Vagina (tissue), 2 donors: ENCODE results near the gene MEP1A. TPM values are rescaled to one million over a fixed set of nuclear protein-coding genes. Genes with fewer than 3 reads are reported as not detected.
"Not testable (repeated sequence)": the region's sequence is repeated elsewhere in the genome, so short reads cannot be mapped to it uniquely, and the experiment has no call there.

ENCODE experiments used
- DNase-seq, 2 donors: peaks; one replicate each; pipeline ENCODE4 v3.0.0-alpha.2; 2017; ENCODE audit errors: extremely low spot score in 2 of 2
- H3K27ac ChIP-seq: fragments of 200-600 bp; sonication (generic); one replicate; pipeline ENCODE4 v1.5.1; 2019
- H3K27me3 ChIP-seq: fragments of 200-600 bp; sonication (generic); one replicate; pipeline ENCODE4 v1.5.1; 2019
- H3K36me3 ChIP-seq, 2 donors: fragments of 200-600 bp; sonication (generic); one replicate each; pipeline ENCODE4 v1.5.1; 2017 to 2019
- H3K4me1 ChIP-seq: fragments of 200-600 bp; sonication (generic); one replicate; pipeline ENCODE4 v1.5.1; 2019
- H3K4me3 ChIP-seq, 2 donors: fragments of 200-600 bp; sonication (generic); 1 replicate in 1 of 2; 2 replicates in 1 of 2; pipeline ENCODE4 v1.5.1; 2016 to 2019
- H3K9me3 ChIP-seq: fragments of 200-600 bp; sonication (generic); one replicate; pipeline ENCODE4 v1.5.1; 2019
- CTCF ChIP-seq, 3 experiments: fragments of 450-650 bp in 2 of 3; fragments of 200-600 bp in 1 of 3; sonication (generic) in 1 of 3; IDR thresholded peaks; one replicate each; pipeline ENCODE4 v1.5.1; 2017 to 2019; ENCODE audit warnings: antibody characterized with exemption in 3 of 3, mild to moderate bottlenecking in 2 of 3, moderate library complexity in 2 of 3
- POLR2A ChIP-seq, 2 donors: fragments of 450-650 bp; IDR thresholded peaks; one replicate each; pipeline ENCODE4 v1.6.1; 2017; ENCODE audit warnings: antibody characterized with exemption in 2 of 2, mild to moderate bottlenecking in 2 of 2, moderate library complexity in 2 of 2
- POLR2AphosphoS5 ChIP-seq, 2 donors: sonication (generic); formaldehyde crosslinking; IDR thresholded peaks; one replicate each; pipeline ENCODE4 v1.9.0; 2017; ENCODE audit warnings: antibody characterized with exemption in 2 of 2, mild to moderate bottlenecking in 2 of 2, low read depth in 1 of 2; ENCODE audit not compliant: insufficient read depth in 1 of 2
- intact Hi-C: fragments of 100-400 bp; cut with DNase I; formaldehyde crosslinking; loops from one replicate; pipeline ENCODE4 v1.15.1; 2023
- total RNA-seq: library from RNA; depleted of rRNA; stranded (reverse); fragments of >200 nt; gene quantifications from one replicate; pipeline ENCODE4 v1.2.3, GENCODE V29; 2016

The MEP1A gene
- total RNA-seq, 1 donor from 2014 or later, result not detected

- no peak for DNase-seq
- TF ChIP-seq POLR2AphosphoS5 (IDR thresholded peaks at IDR 0.05; ENCODE audit: insufficient read depth in 1 of 2, low read depth in 1 of 2), result no peak
- no peak for TF ChIP-seq POLR2A (IDR thresholded peaks at IDR 0.05)
- TF ChIP-seq CTCF (IDR thresholded peaks at IDR 0.05), result no peak
- H3K4me3 ChIP-seq, result no peak overlapping the region
- H3K36me3 ChIP-seq, result no peaks in the 10 kb centered on the region
- intact Hi-C loops, result no loop called here
- no peaks in the 10 kb centered on the region for H3K27me3 ChIP-seq
- H3K4me1 ChIP-seq, result no peaks in the 10 kb centered on the region
- H3K9me3 ChIP-seq, result no peaks in the 10 kb centered on the region
- no peak overlapping the region for H3K27ac ChIP-seq
Observed at GRCh38 chr6:46764961-46765360, 28.2 kb upstream of the MEP1A start.

- H3K4me1 ChIP-seq, result no peaks in the 10 kb centered on the region
- no peaks in the 10 kb centered on the region for H3K27me3 ChIP-seq
- no peak overlapping the region for H3K27ac ChIP-seq
- no peaks in the 10 kb centered on the region for H3K9me3 ChIP-seq
- H3K4me3 ChIP-seq, result no peak overlapping the region
- no peak for DNase-seq
- intact Hi-C loops, result no loop called here
- no peak for TF ChIP-seq POLR2AphosphoS5 (IDR thresholded peaks at IDR 0.05; ENCODE audit: insufficient read depth in 1 of 2, low read depth in 1 of 2)
- no peak for TF ChIP-seq CTCF (IDR thresholded peaks at IDR 0.05)
- no peak for TF ChIP-seq POLR2A (IDR thresholded peaks at IDR 0.05)
- H3K36me3 ChIP-seq, result no peaks in the 10 kb centered on the region
Observed at GRCh38 chr6:46772016-46772415, 21.2 kb upstream of the MEP1A start.

- intact Hi-C loops, result no loop called here
- Histone ChIP-seq H3K36me3 (no peaks in the 10 kb centered on the region), H3K27me3 (no peaks in the 10 kb centered on the region), H3K4me3 (no peak overlapping the region), H3K4me1 (no peaks in the 10 kb centered on the region), H3K9me3 (no peaks in the 10 kb centered on the region), H3K27ac (no peak overlapping the region)
- TF ChIP-seq CTCF (IDR thresholded peaks at IDR 0.05) (no peak), POLR2AphosphoS5 (IDR thresholded peaks at IDR 0.05; ENCODE audit: insufficient read depth in 1 of 2, low read depth in 1 of 2) (no peak), POLR2A (IDR thresholded peaks at IDR 0.05) (no peak)
- no peak for DNase-seq
Observed at GRCh38 chr6:46772762-46773161, 20.4 kb upstream of the MEP1A start.

- Histone ChIP-seq H3K9me3 (no peaks in the 10 kb centered on the region), H3K27me3 (no peaks in the 10 kb centered on the region), H3K4me3 (no peak overlapping the region), H3K4me1 (no peaks in the 10 kb centered on the region), H3K27ac (no peak overlapping the region), H3K36me3 (no peaks in the 10 kb centered on the region)
- DNase-seq, result no peak
- intact Hi-C loops, result no loop called here
- TF ChIP-seq CTCF (IDR thresholded peaks at IDR 0.05) (no peak), POLR2A (IDR thresholded peaks at IDR 0.05) (no peak), POLR2AphosphoS5 (IDR thresholded peaks at IDR 0.05; ENCODE audit: insufficient read depth in 1 of 2, low read depth in 1 of 2) (no peak)
Observed at GRCh38 chr6:46773201-46773855, 19.9 kb upstream of the MEP1A start.

- not testable (repeated sequence) for H3K4me1 ChIP-seq, H3K9me3 ChIP-seq
Observed at GRCh38 chr6:46774736-46775135, 18.5 kb upstream of the MEP1A start.

More at GRCh38 chr6:46774736-46775135, 18.5 kb upstream of the MEP1A start:
- H3K4me3 ChIP-seq, H3K36me3 ChIP-seq, H3K27me3 ChIP-seq, intact Hi-C loops, H3K27ac ChIP-seq, DNase-seq: not testable (repeated sequence)
